ENCODE results near the gene PPP1R15B.

Gene PPP1R15B

DNA sequence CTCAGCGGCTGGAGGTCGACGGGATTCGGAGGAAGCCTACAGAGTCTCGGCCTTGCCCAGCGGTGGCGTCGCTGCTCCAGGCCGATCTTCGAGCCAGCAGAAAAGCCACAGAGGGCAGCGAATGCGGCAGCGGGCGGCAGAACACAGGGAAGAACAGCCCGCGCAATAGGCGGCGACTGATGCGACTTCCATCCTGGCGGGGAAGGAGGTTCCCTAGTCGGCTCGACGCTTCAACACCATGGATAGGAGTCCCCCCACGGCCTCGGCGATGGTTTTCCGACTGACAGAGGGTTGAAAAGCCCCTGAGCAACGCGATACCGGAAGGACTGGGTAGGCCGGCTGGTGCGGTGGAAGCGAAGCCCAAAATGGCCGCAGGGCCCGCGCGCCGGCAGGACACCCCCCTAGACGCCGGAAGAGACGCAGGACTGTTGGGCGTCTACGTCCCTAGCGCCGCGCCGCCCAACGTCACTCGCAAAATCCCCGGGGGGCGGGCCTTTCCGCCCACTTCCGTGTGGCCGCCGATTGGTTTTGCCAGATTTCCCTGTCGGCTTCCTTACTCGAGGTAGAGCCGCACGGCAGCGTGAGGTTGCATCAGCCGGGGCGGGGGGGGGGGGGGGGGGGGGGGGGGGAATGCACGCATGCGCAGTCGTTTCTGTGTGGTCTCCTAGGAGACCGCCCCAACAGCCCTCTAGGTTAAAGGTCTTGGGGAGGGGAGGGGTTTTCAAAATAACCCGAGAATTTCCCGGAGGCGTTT, at the start of gene PPP1R15B:
Gene PPP1R15B, minus strand, starts transcription at position 367 of the 754 bp plus-strand sequence. CDS start 406 bp downstream, outside the sequence.
- H3K36me3 Mint-ChIP-seq (ENCODE audit: low read depth): peaks cover 4% of the 10 kb centered on the region
- H3K4me3 Mint-ChIP-seq: peak within 1 kb of the TSS; percentile 96
- H3K27me3 Mint-ChIP-seq (ENCODE audit: low read depth, poor library complexity): no peaks in the 10 kb centered on the region
- TF ChIP-seq, protein P1, sequence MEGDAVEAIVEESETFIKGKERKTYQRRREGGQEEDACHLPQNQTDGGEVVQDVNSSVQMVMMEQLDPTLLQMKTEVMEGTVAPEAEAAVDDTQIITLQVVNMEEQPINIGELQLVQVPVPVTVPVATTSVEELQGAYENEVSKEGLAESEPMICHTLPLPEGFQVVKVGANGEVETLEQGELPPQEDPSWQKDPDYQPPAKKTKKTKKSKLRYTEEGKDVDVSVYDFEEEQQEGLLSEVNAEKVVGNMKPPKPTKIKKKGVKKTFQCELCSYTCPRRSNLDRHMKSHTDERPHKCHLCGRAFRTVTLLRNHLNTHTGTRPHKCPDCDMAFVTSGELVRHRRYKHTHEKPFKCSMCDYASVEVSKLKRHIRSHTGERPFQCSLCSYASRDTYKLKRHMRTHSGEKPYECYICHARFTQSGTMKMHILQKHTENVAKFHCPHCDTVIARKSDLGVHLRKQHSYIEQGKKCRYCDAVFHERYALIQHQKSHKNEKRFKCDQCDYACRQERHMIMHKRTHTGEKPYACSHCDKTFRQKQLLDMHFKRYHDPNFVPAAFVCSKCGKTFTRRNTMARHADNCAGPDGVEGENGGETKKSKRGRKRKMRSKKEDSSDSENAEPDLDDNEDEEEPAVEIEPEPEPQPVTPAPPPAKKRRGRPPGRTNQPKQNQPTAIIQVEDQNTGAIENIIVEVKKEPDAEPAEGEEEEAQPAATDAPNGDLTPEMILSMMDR (IDR thresholded peaks at IDR 0.05): no peak
- H3K27ac Mint-ChIP-seq: peak within 1 kb of the TSS; percentile 99
- peaks cover 34% of the 10 kb centered on the region for H3K4me1 Mint-ChIP-seq
- DNase-seq: peak; percentile 96
- H3K9me3 Mint-ChIP-seq: no peaks in the 10 kb centered on the region

DNA sequence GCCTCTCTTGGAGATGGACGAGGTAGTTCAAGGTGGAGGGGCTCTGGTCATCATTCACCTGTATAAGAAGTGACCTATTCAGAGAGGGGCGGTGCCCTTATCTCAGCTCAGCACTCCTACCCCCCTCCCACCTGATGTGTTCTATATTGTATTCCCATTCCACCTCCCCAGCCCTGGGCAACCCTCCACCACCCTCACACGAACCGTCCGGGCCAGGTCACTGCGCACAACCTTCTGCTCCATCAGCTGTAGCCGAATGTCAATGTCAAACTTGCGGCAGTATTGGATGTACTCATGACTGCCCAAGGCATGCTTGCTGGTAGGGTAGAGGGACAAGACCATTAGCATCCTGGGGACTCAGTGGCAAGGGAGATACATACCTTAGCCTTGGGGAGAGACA, 48.7 kb upstream of the PPP1R15B start:
- Mint-ChIP-seq H3K36me3 (ENCODE audit: low read depth) (peaks cover 66% of the 10 kb centered on the region), H3K4me3 (no peak overlapping the region), H3K27ac (peak overlapping the region; percentile 69), H3K27me3 (ENCODE audit: low read depth, poor library complexity) (no peaks in the 10 kb centered on the region), H3K9me3 (no peaks in the 10 kb centered on the region), H3K4me1 (peaks cover 66% of the 10 kb centered on the region)
- no peak for DNase-seq
- TF ChIP-seq, protein P1 (IDR thresholded peaks at IDR 0.05): no peak

DNA sequence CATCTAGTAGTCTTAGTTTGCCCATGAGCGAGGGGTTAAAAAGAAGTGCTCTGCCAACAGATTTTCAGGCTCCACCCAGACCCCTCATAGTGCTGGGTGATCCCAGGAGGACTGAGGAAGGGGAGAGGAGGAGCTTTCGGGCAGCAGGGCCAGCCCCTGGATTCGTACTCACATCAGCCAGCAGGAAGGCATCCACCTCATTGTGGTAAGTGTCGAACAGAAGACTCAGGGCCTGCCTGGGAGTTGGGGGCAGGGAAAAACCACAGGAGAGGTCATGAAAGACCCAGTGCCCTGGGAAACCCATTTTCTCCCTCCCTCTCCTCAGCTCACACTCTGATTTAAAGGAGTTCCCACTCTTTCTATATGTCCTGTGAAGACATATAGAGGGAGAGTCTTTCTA, 48.1 kb upstream of the PPP1R15B start:
- no peak overlapping the region for H3K27ac Mint-ChIP-seq
- TF ChIP-seq, protein P1 (IDR thresholded peaks at IDR 0.05): no peak
- H3K27me3 Mint-ChIP-seq (ENCODE audit: low read depth, poor library complexity): no peaks in the 10 kb centered on the region
- H3K4me3 Mint-ChIP-seq: no peak overlapping the region
- DNase-seq: no peak
- H3K36me3 Mint-ChIP-seq (ENCODE audit: low read depth): peaks cover 64% of the 10 kb centered on the region
- peaks cover 66% of the 10 kb centered on the region for H3K4me1 Mint-ChIP-seq
- H3K9me3 Mint-ChIP-seq: no peaks in the 10 kb centered on the region

DNA sequence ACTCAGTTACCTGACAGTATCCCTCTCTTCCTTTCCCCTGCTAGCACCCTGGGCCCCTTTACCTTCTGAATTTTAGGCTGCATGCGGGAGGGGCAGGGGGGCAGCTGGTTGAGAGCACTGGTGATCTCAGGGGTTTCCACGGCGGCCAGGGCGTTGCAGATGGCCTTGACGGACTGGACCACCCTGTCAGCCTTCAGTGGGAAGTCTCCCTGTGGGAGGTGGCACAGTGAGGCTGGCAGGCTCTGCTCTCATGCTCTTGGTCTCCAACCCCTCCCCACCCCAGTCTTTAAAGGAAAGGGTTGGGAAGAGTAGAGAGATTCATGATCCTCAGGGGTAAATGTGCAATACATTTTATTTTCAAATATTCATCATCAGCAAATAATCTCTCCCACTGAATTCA, 46.0 kb upstream of the PPP1R15B start:
- peak overlapping the region; percentile 61 for H3K4me3 Mint-ChIP-seq

DNA sequence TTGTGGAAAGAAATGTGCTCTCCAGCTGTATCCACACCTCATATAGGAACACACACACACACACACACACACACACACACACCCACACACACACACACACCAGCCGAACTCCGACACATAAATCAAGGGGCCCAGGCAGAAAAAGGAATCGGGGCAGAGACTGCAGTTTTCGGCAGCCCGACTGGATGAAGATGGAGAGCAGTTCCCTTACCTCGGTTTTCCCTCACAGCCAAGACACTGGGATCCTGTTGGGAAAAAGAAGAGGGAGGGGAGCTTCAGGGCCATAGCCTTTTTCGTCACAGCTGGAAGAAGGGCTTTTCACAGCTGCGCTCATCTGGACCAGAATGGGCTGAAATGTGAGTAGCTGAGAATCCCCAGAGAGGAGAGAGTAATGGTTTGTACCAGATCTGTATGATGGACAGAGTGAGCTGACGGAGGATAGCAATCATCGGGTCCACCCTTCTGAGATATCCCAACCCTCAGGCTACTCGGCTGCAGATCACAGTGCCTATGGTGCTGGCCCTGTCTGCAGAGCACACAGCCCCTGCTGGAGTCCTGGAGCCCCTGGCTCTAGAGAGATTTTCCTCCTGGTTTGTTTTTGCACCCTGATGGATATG, 45.3 kb upstream of the PPP1R15B start:
- Mint-ChIP-seq H3K9me3 (no peaks in the 10 kb centered on the region), H3K4me3 (peak overlapping the region; percentile 61), H3K27me3 (ENCODE audit: low read depth, poor library complexity) (no peaks in the 10 kb centered on the region), H3K36me3 (ENCODE audit: low read depth) (peaks cover 56% of the 10 kb centered on the region), H3K27ac (peak overlapping the region; percentile 98), H3K4me1 (peaks cover 68% of the 10 kb centered on the region)
- peak; percentile 32 for DNase-seq
- TF ChIP-seq, protein P1 (IDR thresholded peaks at IDR 0.05): no peak

More for the DNA sequence above, 46.0 kb upstream of the PPP1R15B start:
- TF ChIP-seq, protein P1 (IDR thresholded peaks at IDR 0.05): no peak
- peaks cover 62% of the 10 kb centered on the region for H3K36me3 Mint-ChIP-seq (ENCODE audit: low read depth)
- H3K27me3 Mint-ChIP-seq (ENCODE audit: low read depth, poor library complexity): no peaks in the 10 kb centered on the region
- peak overlapping the region; percentile 93 for H3K27ac Mint-ChIP-seq
- peaks cover 73% of the 10 kb centered on the region for H3K4me1 Mint-ChIP-seq
- DNase-seq: no peak
- H3K9me3 Mint-ChIP-seq: no peaks in the 10 kb centered on the region

Measured in nephron progenitor cell (in vitro differentiated cells).